GM20000 (cell line): Measurements from ENCODE around the gene RHBDD1.
A peak's percentile ranks its signal among the peaks of the same experiment; 100 is the strongest.
"Not testable (repeated sequence)": the region's sequence is repeated elsewhere in the genome, so short reads cannot be mapped to it uniquely, and the experiment has no call there.

Experiments
- DNase-seq: peaks from one replicate; pipeline ENCODE4 v3.0.0; 2012; ENCODE audit warnings: low spot score
- TF ChIP-seq, protein P1 (sequence below): IDR thresholded peaks from 2 replicates; pipeline ENCODE4 v1.5.1; 2012; ENCODE audit warnings: mild to moderate bottlenecking, control low read depth; ENCODE audit errors: extremely low read depth, missing control alignments

Gene RHBDD1

DNA sequence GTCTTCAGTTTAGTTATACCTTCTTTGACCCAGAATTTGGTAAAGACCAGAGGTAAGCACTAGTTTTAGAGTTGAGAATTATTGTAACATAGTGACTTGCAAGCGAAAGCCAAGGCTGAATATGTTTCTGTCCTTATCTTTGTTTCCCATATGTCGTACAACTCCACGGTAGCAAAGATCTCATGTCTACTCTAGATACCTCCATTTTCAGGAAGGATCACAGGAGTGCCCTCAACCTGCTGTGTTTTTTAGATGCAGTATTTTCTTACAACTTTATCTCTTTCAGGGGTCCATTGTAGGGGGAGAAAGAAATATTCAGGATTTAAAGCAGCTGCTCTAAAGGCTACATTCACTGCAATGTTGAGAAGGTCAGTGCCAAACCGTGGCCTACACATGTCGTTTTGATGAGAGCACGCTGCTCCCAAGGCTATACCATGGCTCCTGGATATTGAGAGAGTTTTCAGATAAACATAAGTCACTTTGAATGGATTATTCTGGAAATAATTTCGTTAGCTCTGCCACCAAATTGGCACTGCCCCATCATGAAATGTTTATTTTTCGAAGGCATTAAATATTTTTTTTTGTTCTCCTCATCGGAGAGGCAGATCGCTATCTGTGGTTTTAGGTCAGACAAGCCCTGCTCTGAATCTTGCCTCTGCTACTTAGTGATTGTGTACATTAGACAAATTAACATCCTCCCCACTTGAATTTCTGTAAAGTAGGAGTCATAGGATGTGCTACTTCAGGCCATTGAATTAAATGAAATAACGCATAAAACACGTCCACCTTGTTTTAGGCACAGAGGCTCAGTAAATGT, 2.1 kb downstream of the RHBDD1 start:
- no peak for DNase-seq

DNA sequence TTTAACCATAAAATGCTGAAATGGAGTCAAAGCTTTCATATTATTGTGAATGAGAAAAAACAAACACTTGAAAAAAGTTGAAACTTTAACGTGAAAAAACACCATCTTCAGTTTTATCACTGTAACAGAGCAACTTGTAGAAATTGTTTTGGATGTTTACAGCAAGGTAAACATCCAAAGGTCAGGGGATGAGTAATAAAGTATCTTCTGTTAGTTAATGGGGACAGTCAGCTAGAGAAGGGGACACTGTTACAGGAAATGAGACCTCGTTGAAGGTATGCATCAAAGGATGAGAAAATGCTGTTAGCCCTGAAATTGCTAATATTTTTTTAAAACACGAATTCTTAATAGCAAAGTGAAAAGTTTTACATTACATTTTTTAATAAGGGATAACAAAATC, 2.9 kb downstream of the RHBDD1 start:
- DNase-seq: peak; percentile 40
- TF ChIP-seq, protein P1, sequence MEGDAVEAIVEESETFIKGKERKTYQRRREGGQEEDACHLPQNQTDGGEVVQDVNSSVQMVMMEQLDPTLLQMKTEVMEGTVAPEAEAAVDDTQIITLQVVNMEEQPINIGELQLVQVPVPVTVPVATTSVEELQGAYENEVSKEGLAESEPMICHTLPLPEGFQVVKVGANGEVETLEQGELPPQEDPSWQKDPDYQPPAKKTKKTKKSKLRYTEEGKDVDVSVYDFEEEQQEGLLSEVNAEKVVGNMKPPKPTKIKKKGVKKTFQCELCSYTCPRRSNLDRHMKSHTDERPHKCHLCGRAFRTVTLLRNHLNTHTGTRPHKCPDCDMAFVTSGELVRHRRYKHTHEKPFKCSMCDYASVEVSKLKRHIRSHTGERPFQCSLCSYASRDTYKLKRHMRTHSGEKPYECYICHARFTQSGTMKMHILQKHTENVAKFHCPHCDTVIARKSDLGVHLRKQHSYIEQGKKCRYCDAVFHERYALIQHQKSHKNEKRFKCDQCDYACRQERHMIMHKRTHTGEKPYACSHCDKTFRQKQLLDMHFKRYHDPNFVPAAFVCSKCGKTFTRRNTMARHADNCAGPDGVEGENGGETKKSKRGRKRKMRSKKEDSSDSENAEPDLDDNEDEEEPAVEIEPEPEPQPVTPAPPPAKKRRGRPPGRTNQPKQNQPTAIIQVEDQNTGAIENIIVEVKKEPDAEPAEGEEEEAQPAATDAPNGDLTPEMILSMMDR: no peak

More for the DNA sequence above, 2.1 kb downstream of the RHBDD1 start:
- TF ChIP-seq, protein P1: no peak

DNA sequence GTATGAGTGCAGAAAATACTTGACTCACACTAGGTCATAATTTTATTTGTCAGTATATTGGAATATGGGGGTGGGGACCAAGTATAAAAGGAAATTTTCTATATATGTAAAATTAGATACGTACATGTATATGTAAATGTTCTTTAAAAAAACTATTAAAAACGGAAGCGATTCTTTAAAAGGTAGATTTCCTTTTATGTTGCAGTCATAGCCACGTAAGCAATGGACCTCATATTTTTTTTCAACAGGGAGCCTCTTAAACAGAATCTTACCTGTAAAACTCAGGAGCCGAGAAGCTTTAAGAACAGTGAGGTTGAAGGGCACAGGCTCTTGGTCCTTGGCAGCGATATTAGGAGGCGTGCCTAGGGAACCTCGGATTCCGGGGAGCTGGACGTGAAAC, 3.3 kb downstream of the RHBDD1 start:
- DNase-seq: peak; percentile 16

DNA sequence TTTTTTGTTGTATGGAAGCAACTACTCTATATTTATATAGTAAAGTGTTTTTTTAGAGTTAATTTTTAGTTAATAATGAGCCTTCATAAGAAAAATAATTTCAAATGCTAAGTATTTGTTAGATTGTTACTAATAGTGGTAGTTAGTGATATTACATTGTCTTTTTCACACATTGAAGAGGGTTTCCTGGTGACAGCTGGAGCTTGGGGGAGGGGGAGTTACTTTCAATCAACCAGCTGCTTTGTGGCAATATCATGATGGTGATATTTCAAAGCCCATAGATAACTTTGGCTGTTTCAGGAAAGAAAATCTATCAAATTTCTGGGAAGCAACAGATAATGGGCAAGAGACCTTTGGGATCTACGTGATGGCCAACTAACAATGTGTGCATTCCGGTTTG, 4.1 kb downstream of the RHBDD1 start:
- TF ChIP-seq, protein P1: no peak
- DNase-seq: no peak

More for the DNA sequence above, 3.3 kb downstream of the RHBDD1 start:
- TF ChIP-seq, protein P1: no peak

DNA sequence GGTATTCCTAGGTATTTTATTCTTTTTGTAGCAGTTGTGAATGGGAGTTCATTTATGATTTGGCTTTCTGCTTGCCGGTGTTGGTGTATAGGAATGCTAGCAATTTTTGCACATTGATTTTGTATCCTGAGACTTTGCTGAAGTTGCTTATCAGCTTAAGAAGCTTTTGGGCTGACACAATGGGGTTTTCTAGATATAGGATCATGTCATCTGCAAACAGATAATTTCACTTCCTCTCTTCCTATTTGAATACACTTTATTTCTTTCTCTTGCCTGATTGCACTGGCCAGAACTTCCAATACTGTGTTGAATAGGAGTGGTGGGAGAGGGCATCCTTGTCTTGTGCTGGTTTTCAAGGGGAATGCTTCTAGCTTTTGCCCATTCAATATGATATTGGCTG, 7.1 kb downstream of the RHBDD1 start:
- not testable (repeated sequence) for DNase-seq

DNA sequence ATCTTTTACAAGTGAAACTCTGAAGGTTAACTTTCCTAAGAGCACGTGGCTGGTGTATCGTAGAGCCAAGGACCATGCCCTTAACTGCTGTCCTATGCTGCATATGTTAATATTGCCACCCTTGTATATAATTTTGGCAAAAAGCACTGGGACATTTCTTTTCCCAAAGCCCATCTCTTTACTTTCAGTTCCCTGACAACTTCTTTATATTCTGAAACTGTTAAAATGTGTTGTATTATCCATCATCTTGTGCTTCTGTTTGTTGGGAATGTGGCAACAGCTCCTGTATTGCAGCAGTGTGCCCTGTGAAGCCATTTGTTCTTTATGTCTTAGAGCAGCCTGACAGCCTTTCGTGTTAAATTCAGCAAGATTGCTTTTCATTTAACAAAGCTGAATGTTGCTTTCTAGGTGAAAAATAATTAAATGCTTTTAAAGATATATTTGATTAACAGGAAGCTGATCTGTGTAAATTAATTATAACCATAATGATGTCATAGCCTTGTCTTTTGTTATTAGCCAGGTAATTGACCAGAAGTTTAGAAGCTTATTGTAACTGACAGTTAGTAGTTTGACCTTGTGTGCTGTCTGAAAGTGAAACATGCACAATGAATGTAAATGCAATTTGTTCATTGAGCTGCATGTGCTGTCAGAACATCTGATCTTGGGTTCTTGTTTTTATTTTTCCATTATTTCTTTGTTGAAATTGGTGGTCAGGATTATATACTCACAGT, 9.7 kb downstream of the RHBDD1 start:
- TF ChIP-seq, protein P1: no peak
- DNase-seq: no peak

DNA sequence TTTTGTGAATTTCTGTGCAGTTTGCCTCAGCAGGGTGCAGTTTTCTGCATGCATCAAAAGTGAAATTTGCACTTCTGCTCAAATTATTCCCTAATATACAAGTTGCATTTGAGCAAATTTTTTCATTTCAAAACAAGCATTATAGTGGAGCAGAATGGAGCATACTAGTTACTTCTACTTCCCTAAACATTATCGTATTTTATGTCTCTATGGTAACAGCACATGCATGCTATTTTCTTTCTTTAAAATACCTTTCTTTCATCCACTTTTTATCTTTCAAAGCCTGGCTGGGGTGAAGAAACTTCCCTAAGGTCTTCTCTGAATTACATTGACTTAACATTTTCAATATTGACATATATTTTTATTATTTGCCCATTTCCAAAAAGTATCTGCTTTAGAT, 11.2 kb downstream of the RHBDD1 start:
- DNase-seq: no peak
- TF ChIP-seq, protein P1: no peak
